ENCODE measurements around the gene NFATC2. TPM values are rescaled to one million over a fixed set of nuclear protein-coding genes. Genes with fewer than 3 reads are reported as not detected.

NFATC2 gene
- total RNA-seq, 1 experiment from 2014 or later, result 5.0 TPM

GRCh38 chr20:51366155-51366886, 176.2 kb downstream of the NFATC2 start:
- peak overlapping the region; percentile 62 for H2AFZ ChIP-seq (ENCODE audit: low read depth, low read length, poor library complexity, severe bottlenecking)
- peaks cover 11 to 38% of the 10 kb centered on the region in 2 experiments for H3K4me1 ChIP-seq (ENCODE audit: control insufficient read depth in 1 of 2, insufficient read depth in 2 of 2, low read length in 2 of 2)
- intact Hi-C loops (cut with micrococcal nuclease), result no loop called here
- RAD21 ChIA-PET (ENCODE audit: low non-redundant PET in 1 of 2, low total read pairs in 2 of 2, uncharacterized antibody in 2 of 2, unreplicated experiment in 2 of 2), result no interaction called here
- DNase-seq (ENCODE audit: low read depth, low spot score) (peak; percentile 37), ATAC-seq (peak; percentile 74)
- peak overlapping the region; percentile 49 for H3K4me2 ChIP-seq (ENCODE audit: low read length)
- no peaks in the 10 kb centered on the region for H3K9me3 ChIP-seq (ENCODE audit: control insufficient read depth in 1 of 2, insufficient read depth in 1 of 2, low read depth in 1 of 2, low read length in 2 of 2)
- POLR2A ChIA-PET, result interaction anchor here (1.5 kb wide), 1 partner anchor 379 kb away, joined by 4 read pairs; no protein-coding TSS in a partner anchor
- H3K79me2 ChIP-seq (ENCODE audit: insufficient read depth, low read length), result no peaks in the 10 kb centered on the region
- 0 out of 4 replicates have a peak overlapping the region, but pooled peaks of 1 of the 2 experiments have one; percentile 1 for H3K4me3 ChIP-seq (replicated peaks in 1 of 2; ENCODE audit: low read depth in 1 of 2, low read length in 2 of 2)
- H3K27me3 ChIP-seq (ENCODE audit: insufficient read depth, low read length), result no peaks in the 10 kb centered on the region
- CTCF ChIA-PET, result interaction anchor here (0.8 to 1.4 kb wide), 2 partner anchors 373 to 379 kb away, joined by 3 read pairs; no protein-coding TSS in a partner anchor
- no peak overlapping the region for H3K9ac ChIP-seq (ENCODE audit: low read length)
- peak overlapping the region; percentile 27 for H3K27ac ChIP-seq (ENCODE audit: low read depth, low read length)
- no peaks in the 10 kb centered on the region for H3K36me3 ChIP-seq (ENCODE audit: control insufficient read depth in 1 of 2, insufficient read depth in 2 of 2, low read length in 2 of 2)
- H4K20me1 ChIP-seq (ENCODE audit: insufficient read depth), result no peaks in the 10 kb centered on the region
- no TSS peak for BruUV-seq (replicated peaks)
- TF ChIP-seq SP1 (IDR thresholded peaks at IDR 0.05; ENCODE audit: low read depth) (peak; percentile 20), FOSL1 (IDR thresholded peaks at IDR 0.05; ENCODE audit: low read depth) (peak; percentile 44; the same call in 1 of the 2 replicates), JUND (IDR thresholded peaks at IDR 0.05) (peak; percentile 56; the same call in 1 of the 2 replicates), RAD21 (IDR thresholded peaks at IDR 0.05; ENCODE audit: low read depth) (no peak)
- H3K9me2 ChIP-seq (ENCODE audit: insufficient read depth), result no peaks in the 10 kb centered on the region

- H3K27me3 ChIP-seq (ENCODE audit: insufficient read depth, low read length), result no peaks in the 10 kb centered on the region
- intact Hi-C loops (cut with micrococcal nuclease), result no loop called here
- H3K36me3 ChIP-seq (ENCODE audit: control insufficient read depth in 1 of 2, insufficient read depth in 2 of 2, low read length in 2 of 2), result no peaks in the 10 kb centered on the region
- DNase-seq (ENCODE audit: low read depth, low spot score), result no peak
- H3K9me3 ChIP-seq (ENCODE audit: control insufficient read depth in 1 of 2, insufficient read depth in 1 of 2, low read depth in 1 of 2, low read length in 2 of 2), result no peaks in the 10 kb centered on the region
- H3K4me3 ChIP-seq (replicated peaks in 1 of 2; ENCODE audit: low read depth in 1 of 2, low read length in 2 of 2), result no peak overlapping the region
- POLR2A ChIA-PET, result interaction anchor here (1.5 kb wide), 1 partner anchor 378 kb away, joined by 4 read pairs; no protein-coding TSS in a partner anchor
- peak overlapping the region; percentile 49 for H3K4me2 ChIP-seq (ENCODE audit: low read length)
- no peak overlapping the region for H2AFZ ChIP-seq (ENCODE audit: low read depth, low read length, poor library complexity, severe bottlenecking)
- H3K27ac ChIP-seq (ENCODE audit: low read depth, low read length), result peak overlapping the region; percentile 27
- CTCF ChIA-PET, result interaction anchor here (0.8 kb wide), 1 partner anchor 379 kb away, joined by 3 read pairs; no protein-coding TSS in a partner anchor
- RAD21 ChIA-PET (ENCODE audit: low non-redundant PET in 1 of 2, low total read pairs in 2 of 2, uncharacterized antibody in 2 of 2, unreplicated experiment in 2 of 2), result no interaction called here
- no TSS peak for BruUV-seq (replicated peaks)
- H3K79me2 ChIP-seq (ENCODE audit: insufficient read depth, low read length), result no peaks in the 10 kb centered on the region
- no peaks in the 10 kb centered on the region for H4K20me1 ChIP-seq (ENCODE audit: insufficient read depth)
- ATAC-seq, result peak; percentile 52
- H3K4me1 ChIP-seq (ENCODE audit: control insufficient read depth in 1 of 2, insufficient read depth in 2 of 2, low read length in 2 of 2), result peaks cover 11 to 44% of the 10 kb centered on the region in 2 experiments
- no peak overlapping the region for H3K9ac ChIP-seq (ENCODE audit: low read length)
- H3K9me2 ChIP-seq (ENCODE audit: insufficient read depth), result no peaks in the 10 kb centered on the region
- TF ChIP-seq SRF (IDR thresholded peaks at IDR 0.05; ENCODE audit: low read depth), result no peak
- TF ChIP-seq CTCF (IDR thresholded peaks at IDR 0.05 in 2 of 3, conservative IDR thresholded peaks at IDR 0.05 in 1 of 3; ENCODE audit: borderline replicate concordance in 1 of 3, insufficient read depth in 1 of 3, low read depth in 2 of 3, low read length in 2 of 3), result no peak
- TF ChIP-seq YY1 (IDR thresholded peaks at IDR 0.05; ENCODE audit: extremely low read depth, insufficient replicate concordance, low read depth, low read length), result no peak
- no peak for TF ChIP-seq CBX3 (IDR thresholded peaks at IDR 0.05; ENCODE audit: low read depth)
- TF ChIP-seq RAD21 (IDR thresholded peaks at IDR 0.05; ENCODE audit: low read depth), result no peak
- TF ChIP-seq EZH2 (IDR thresholded peaks at IDR 0.05), result no peak
- TF ChIP-seq SIN3A (IDR thresholded peaks at IDR 0.05; ENCODE audit: low read depth), result no peak
- no peak for TF ChIP-seq ATF3 (IDR thresholded peaks at IDR 0.05)
- no peak for TF ChIP-seq ZNF274 (IDR thresholded peaks at IDR 0.05; ENCODE audit: low read depth, low read length)
- no peak for TF ChIP-seq TCF7L2 (IDR thresholded peaks at IDR 0.05; ENCODE audit: borderline replicate concordance, extremely low read depth, insufficient read depth, insufficient read length)
- TF ChIP-seq POLR2AphosphoS5 (IDR thresholded peaks at IDR 0.05; ENCODE audit: low read depth, low read length), result no peak
- no peak for TF ChIP-seq SP1 (IDR thresholded peaks at IDR 0.05; ENCODE audit: low read depth)
- no peak for TF ChIP-seq ZFX (IDR thresholded peaks at IDR 0.05)
- TF ChIP-seq EZH2phosphoT487 (IDR thresholded peaks at IDR 0.05; ENCODE audit: borderline replicate concordance), result no peak
Measured at GRCh38 chr20:51365670-51366069, 176.8 kb downstream of the NFATC2 start.

All from HCT116 (cell line).